GM18505 (cell line): ENCODE results near the gene RPS10.
A peak's percentile ranks its signal among the peaks of the same experiment; 100 is the strongest.

Source experiments
- ATAC-seq: cut with Tn5 transposase; IDR thresholded peaks from one replicate; pipeline ENCODE4 v1.9.1; 2021; ENCODE audit not compliant: unreplicated experiment
- POLR2A ChIP-seq: IDR thresholded peaks from 4 replicates; pipeline ENCODE4 v1.6.1; 2011; ENCODE audit warnings: borderline replicate concordance; ENCODE audit not compliant: insufficient read depth, insufficient read length; ENCODE audit errors: extremely low read depth

RPS10 gene

GRCh38 chr6:34425498-34426410 lies at the start of gene RPS10:
TSS of gene RPS10 (minus strand) at chr6:34426069. CDS start at chr6:34425221, 848 bp downstream.
- ATAC-seq: peak; percentile 74
- peak; percentile 95 for TF ChIP-seq POLR2A

DNA sequence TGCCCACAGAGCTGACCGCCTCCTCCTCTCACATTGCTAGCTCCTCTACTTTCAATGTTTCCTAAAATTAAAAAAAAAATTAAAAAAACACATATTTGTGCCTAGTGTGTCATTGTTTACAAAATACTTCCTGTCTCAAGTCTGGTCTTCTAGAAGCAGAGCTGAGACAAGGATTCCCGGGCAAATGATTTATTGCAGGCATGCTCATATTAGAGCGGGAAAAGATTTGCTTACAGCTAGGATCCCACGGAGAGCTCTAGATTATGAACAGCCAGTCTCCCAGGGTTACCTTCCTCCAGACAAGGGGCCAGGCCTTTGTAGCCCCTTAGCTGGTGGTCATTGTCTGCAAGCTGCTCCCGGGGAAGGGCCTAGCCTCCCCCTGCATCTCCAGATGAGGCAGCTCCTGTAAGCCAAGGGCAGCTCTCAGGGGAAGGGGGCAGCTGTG lies 49.4 kb upstream of the RPS10 start:
- ATAC-seq: no peak
- TF ChIP-seq POLR2A: no peak

- no peak for TF ChIP-seq POLR2A
- ATAC-seq: no peak
Measured at GRCh38 chr6:34474754-34475153, 48.9 kb upstream of the RPS10 start.

- no peak for ATAC-seq
- no peak for TF ChIP-seq POLR2A
Measured at GRCh38 chr6:34473967-34474366, 48.1 kb upstream of the RPS10 start.

GRCh38 chr6:34472425-34472824 lies 46.6 kb upstream of the RPS10 start:
- no peak for ATAC-seq
- no peak for TF ChIP-seq POLR2A

DNA sequence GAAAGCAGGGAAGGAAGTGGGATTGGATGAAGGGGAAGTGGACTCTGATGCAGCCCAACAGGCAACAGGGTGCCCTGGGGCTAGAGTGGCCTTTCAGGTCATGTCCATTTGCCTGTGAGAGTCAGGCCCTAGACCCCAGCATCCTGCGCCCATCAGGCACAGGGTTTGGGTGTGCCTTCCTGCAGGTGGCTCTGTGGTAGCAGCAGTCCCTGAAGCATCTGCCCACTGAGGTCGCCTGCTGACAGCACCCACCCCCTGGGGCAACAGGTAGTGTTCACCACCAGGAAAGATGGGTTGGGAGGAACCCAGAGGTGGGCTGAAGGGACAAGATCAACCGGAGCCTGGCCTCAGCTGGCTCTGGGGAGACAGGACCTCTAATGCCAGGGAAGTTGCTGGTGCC lies 43.6 kb upstream of the RPS10 start:
- no peak for TF ChIP-seq POLR2A

DNA sequence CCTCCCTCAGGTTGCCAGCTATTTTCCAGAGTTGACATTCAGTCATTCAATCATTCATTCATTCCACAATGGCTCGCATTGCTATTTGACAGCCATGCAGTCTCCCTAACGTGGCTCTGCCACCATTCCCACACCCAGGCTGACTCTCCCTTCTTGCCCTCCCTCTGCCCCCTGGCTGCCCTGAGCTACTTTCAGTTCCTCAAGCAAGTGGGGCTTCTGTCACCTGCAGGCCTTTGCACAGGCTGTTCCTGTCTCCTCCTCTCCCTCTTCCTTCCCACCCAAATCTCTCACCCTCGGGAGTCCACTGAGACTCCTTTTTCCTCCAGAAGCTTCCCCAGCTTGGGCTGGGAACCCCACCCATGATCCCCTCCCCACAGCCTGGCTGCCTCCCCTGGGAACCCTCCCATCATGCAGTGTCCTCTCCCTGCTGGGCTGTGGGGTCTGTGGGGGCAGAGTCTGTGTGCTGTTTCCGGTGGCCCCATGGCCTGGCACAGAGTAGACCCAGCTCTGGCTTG lies 42.6 kb upstream of the RPS10 start:
- no peak for ATAC-seq
- no peak for TF ChIP-seq POLR2A

More for the DNA sequence above, 43.6 kb upstream of the RPS10 start:
- no peak for ATAC-seq

DNA sequence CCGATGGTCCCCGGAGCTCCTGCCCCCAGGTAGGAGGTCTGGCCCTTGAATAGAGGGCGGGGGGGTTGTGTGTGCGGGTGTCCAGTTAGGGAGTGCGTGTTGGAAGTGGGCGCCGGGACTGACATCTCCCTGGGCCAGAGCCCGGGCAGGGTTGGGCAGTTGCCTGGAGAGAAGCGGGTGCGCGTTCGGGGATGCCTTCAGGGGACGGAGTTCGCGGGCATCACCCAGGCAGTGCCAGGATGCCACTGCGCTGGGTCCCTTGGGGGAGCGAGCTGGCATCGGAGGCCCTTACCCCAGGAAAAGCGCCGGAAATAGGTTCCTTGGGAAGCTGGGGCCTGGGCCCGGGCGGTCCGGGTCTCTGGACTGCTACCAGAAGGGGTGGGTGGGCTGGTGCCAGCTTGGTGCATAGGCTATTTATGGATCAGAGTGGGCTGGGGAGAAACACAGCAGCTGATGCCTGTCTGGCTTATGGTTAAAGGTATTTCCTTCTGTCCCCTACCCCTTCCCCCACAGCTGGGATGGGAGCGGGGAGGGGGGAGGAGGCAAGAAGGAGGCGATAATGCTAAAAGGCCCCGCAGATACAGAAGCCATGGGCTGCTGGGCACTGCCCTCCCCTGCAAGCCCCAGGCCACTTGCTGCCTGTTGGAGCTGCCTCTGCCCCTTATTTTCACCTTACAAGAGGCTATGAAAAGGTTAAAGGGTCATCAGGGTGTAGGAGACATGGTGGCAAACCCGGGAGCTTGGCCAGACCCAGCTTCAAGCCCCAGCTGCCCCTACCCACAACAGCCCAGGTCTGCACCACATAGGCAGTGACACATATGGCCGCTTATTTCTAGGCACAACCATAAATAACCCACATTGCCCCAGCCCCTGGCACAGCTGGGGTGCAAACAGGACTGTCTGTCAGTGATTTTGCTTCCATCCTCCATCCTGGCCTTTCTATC lies 40.6 kb upstream of the RPS10 start:
- ATAC-seq: no peak
- TF ChIP-seq POLR2A: no peak

DNA sequence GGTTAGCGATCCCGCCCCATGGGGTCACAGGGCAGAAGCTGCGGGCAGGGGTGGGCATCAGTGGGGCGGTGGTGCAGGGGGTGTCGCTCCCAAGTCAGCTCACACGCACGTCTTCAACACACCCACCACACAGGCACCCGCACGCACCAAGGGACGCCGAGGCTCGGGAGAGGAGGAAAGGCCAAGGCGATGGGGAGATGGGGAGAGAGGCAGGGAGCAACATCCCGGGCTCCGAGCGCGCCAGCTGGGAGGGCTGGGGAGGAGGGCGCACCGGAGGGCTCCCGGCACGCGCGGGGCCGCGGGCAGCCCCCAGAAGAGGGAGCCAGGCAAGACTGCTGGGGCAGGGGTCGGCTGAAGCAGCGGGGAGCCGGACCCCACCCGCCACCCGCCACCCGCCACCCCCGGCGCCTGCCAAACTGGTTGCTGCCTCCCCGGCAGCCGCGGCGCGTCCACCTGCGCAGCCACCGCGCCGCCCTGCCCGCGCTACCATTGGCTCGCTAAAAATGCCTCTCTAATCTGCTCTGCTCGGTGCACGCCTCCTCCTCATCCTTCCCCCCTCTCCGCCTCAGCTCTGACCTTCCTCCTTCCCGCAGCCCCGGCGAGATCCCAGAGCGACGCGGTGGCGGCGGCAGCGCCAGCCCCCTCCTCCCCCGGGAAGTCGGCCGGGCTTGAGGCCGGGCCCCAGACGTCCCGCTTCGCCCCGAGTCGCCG lies 39.8 kb upstream of the RPS10 start, which contains the start of gene PACSIN1:
Gene PACSIN1 (plus strand): TSS at position 546 of the 711 bp plus-strand sequence. CDS start 60,230 bp downstream, outside the sequence.
- no peak for TF ChIP-seq POLR2A
- no peak for ATAC-seq

DNA sequence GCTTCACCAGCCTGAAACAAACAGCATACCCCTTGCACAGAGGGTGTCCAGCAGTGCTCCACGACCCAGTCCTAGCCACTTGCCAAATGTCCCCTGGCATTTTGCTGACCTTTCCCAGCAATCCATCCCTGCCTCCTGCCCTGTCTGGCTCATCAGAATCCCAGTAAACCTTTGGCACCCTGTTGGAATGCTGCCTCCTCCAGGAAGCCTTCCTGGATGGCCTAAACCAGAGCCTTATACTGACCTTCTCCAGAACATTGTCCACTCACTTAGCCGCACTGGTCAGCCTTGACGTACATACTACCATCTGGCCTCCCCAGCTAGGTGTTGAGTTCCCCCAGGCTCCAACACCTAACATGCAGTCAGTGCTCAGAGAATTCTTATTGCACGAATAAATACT lies 38.0 kb upstream of the RPS10 start:
- TF ChIP-seq POLR2A: no peak
- no peak for ATAC-seq

DNA sequence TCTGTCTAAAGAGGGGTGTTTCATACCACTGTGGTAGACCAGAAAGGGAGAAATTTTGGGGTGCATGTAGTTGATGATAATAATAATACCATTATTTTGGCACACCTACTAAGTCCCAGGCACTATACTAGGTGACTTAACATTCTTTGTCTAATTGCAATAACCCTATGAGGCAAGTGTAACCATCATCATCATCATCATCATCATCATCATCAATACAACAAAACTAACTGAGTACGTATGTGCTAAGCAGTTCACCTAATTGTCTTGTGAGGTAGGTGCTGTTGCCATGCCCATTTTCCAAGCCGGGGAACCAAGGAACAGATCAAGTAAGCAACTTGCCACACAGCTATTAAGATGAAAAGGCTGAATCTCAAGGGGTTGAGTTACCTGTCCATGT lies 37.4 kb upstream of the RPS10 start:
- TF ChIP-seq POLR2A: no peak
- no peak for ATAC-seq

GRCh38 chr6:34462551-34462971 lies 36.7 kb upstream of the RPS10 start:
- no peak for ATAC-seq
- no peak for TF ChIP-seq POLR2A
